NOMO-1 treated with DMSO at 0.1 percent for 48 hours (cell line): ENCODE measurements around the gene AMPD3.

Source experiments
- DNase-seq: peaks from one replicate; lab custom pipeline; 2025; ENCODE audit not compliant: unreplicated experiment; lab: John Stamatoyannopoulos, UW

AMPD3 gene

GRCh38 chr11:10459029-10459970 is 4.2 kb downstream of the AMPD3 start:
- DNase-seq = peak; percentile 46

- DNase-seq = no peak
Measured at GRCh38 chr11:10460611-10461275, 5.7 kb downstream of the AMPD3 start.

GRCh38 chr11:10461276-10461790 is 6.3 kb downstream of the AMPD3 start:
- DNase-seq = no peak

GRCh38 chr11:10462746-10463300 is 7.8 kb downstream of the AMPD3 start:
- no peak for DNase-seq

- DNase-seq = no peak
Measured at GRCh38 chr11:10473371-10473770, 18.3 kb downstream of the AMPD3 start.

- DNase-seq = no peak
Measured at GRCh38 chr11:10474551-10474950, 19.5 kb downstream of the AMPD3 start.

- no peak for DNase-seq
Measured at GRCh38 chr11:10476342-10476741, 21.3 kb downstream of the AMPD3 start.

GRCh38 chr11:10476927-10477689 is 22.0 kb downstream of the AMPD3 start:
- DNase-seq = no peak

GRCh38 chr11:10477690-10478046 is 22.6 kb downstream of the AMPD3 start:
- no peak for DNase-seq

- no peak for DNase-seq
Measured at GRCh38 chr11:10478066-10478465, 23.0 kb downstream of the AMPD3 start.

- no peak for DNase-seq
Measured at GRCh38 chr11:10478574-10479550, 23.8 kb downstream of the AMPD3 start.

- no peak for DNase-seq
Measured at GRCh38 chr11:10480026-10480425, 25.0 kb downstream of the AMPD3 start.

GRCh38 chr11:10480760-10481159 is 25.7 kb downstream of the AMPD3 start:
- no peak for DNase-seq

GRCh38 chr11:10481560-10482349 is 26.7 kb downstream of the AMPD3 start:
- no peak for DNase-seq

- no peak for DNase-seq
Measured at GRCh38 chr11:10483174-10483573, 28.1 kb downstream of the AMPD3 start.

GRCh38 chr11:10483584-10483983 is 28.5 kb downstream of the AMPD3 start:
- DNase-seq = no peak

- DNase-seq = no peak
Measured at GRCh38 chr11:10484461-10485180, 29.6 kb downstream of the AMPD3 start.

- no peak for DNase-seq
Measured at GRCh38 chr11:10485646-10486045, 30.6 kb downstream of the AMPD3 start.
